GM12892 (cell line): ENCODE results near the gene TRAF4.

Experiments used
- POLR2A ChIP-seq: IDR thresholded peaks from 2 replicates; pipeline ENCODE4 v1.6.1; 2011; ENCODE audit warnings: low read depth, low read length, control low read depth
- TAF1 ChIP-seq: IDR thresholded peaks from 2 replicates; pipeline ENCODE4 v1.6.1; 2011; ENCODE audit warnings: low read depth, mild to moderate bottlenecking, control low read depth, low read length, borderline replicate concordance

DNA sequence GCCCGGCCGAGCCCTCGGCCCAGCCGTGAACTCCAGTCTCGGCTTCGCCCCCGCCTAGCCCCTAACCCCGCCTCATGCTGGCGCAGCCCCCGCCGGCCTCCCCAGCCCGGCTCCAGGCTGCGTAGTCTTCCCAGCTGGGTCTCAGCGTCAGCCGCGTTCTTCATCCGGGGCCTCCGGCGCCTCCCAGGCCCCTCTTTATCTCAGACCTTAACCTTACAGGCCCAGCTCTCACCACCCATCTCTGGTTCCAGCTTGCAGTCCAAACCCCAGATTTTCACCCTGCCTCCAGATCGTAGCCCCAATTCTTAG lies 32.1 kb upstream of the TRAF4 start, which contains the start of gene PROCA1:
- TF ChIP-seq POLR2A (no peak; the same call in 1 of the 2 replicates), TAF1 (no peak)
